IMR-90 (cell line): Measurements from ENCODE around the gene EGF. TPM values are rescaled to one million over a fixed set of nuclear protein-coding genes. Genes with fewer than 3 reads are reported as not detected.

Experiments used
- ATAC-seq: fragments of 200-7000 bp; cut with Tn5 transposase; 2 replicates; pipeline ENCODE4 v1.9.1; 2020; ENCODE audit warnings: low read depth, mild to moderate bottlenecking, moderate library complexity
- BruUV-seq: library from RNA; stranded (reverse); fragments of 400-500 nt; replicated peaks from 2 replicates; lab custom pipeline; 2021; lab: Mats Ljungman, UMichigan
- CTCF ChIA-PET: fragments of 300-600 bp; formaldehyde crosslinking; extraction: SDS; loops from one replicate; lab custom pipeline; 2021; ENCODE audit warnings: antibody characterized with exemption; lab: Yijun Ruan, JAX
- POLR2A ChIA-PET: fragments of 300-600 bp; sonication (Branson Sonifier 250); formaldehyde crosslinking; loops from one replicate; lab custom pipeline; 2022; ENCODE audit warnings: antibody characterized with exemption; ENCODE audit not compliant: unreplicated experiment; lab: Charles Lee
- DNase-seq: peaks from one replicate; pipeline ENCODE4 v3.0.0; 2013
- H2AFZ ChIP-seq: replicated peaks from 2 replicates; pipeline ENCODE3; 2013; ENCODE audit warnings: low read length, mild to moderate bottlenecking; ENCODE audit not compliant: poor library complexity
- H2AK5ac ChIP-seq: 2 replicates; pipeline ENCODE4 v1.6.1; 2013; ENCODE audit warnings: low read depth, low read length, inconsistent platforms
- H2AK9ac ChIP-seq: replicated peaks from 2 replicates; pipeline ENCODE3; 2013; ENCODE audit warnings: mild to moderate bottlenecking, low read depth, low read length, moderate library complexity; ENCODE audit not compliant: poor library complexity
- H2BK120ac ChIP-seq: 2 replicates; pipeline ENCODE4 v1.6.1; 2013; ENCODE audit warnings: low read depth, low read length, inconsistent platforms
- H2BK15ac ChIP-seq: 3 replicates; pipeline ENCODE4 v1.6.1; 2013; ENCODE audit warnings: low read depth, low read length, inconsistent platforms
- H2BK20ac ChIP-seq: 2 replicates; pipeline ENCODE4 v1.6.1; 2013; ENCODE audit warnings: low read depth, mild to moderate bottlenecking, inconsistent platforms, low read length, moderate library complexity
- H2BK5ac ChIP-seq: 2 replicates; pipeline ENCODE4 v1.6.1; 2013; ENCODE audit warnings: mild to moderate bottlenecking, low read depth, low read length, inconsistent platforms; ENCODE audit not compliant: poor library complexity, severe bottlenecking
- H3K14ac ChIP-seq: replicated peaks from 2 replicates; pipeline ENCODE4 v1.6.1; 2013; ENCODE audit warnings: low read depth, low read length, inconsistent platforms
- H3K18ac ChIP-seq: 2 replicates; pipeline ENCODE4 v1.6.1; 2013; ENCODE audit warnings: low read depth, low read length, control low read depth
- H3K23ac ChIP-seq: 2 replicates; pipeline ENCODE4 v1.6.1; 2013; ENCODE audit warnings: low read depth, low read length, inconsistent platforms
- H3K27ac ChIP-seq: 2 replicates; pipeline ENCODE4 v1.5.1; 2013; ENCODE audit warnings: mild to moderate bottlenecking, control low read depth, low read length; ENCODE audit not compliant: insufficient read depth
- H3K27me3 ChIP-seq: 2 replicates; pipeline ENCODE4 v1.6.1; 2013; ENCODE audit warnings: low read length; ENCODE audit not compliant: control insufficient read depth, insufficient read depth
- H3K36me3 ChIP-seq: 2 replicates; pipeline ENCODE4 v1.6.1; 2013; ENCODE audit warnings: low read length, mixed read lengths; ENCODE audit not compliant: control insufficient read depth, insufficient read depth
- H3K4ac ChIP-seq: 2 replicates; pipeline ENCODE4 v1.6.1; 2013; ENCODE audit warnings: low read depth, low read length, inconsistent platforms
- H3K4me1 ChIP-seq: 2 replicates; pipeline ENCODE4 v1.6.1; 2013; ENCODE audit warnings: low read length, mixed read lengths; ENCODE audit not compliant: control insufficient read depth, insufficient read depth
- H3K4me2 ChIP-seq: 2 replicates; pipeline ENCODE4 v1.6.1; 2013; ENCODE audit warnings: low read depth, mild to moderate bottlenecking, control low read depth, low read length, moderate library complexity
- H3K4me3 ChIP-seq: 2 replicates; pipeline ENCODE4 v1.5.1; 2013; ENCODE audit warnings: low read depth, mild to moderate bottlenecking, control low read depth, low read length, moderate library complexity; ENCODE audit not compliant: insufficient read depth
- H3K56ac ChIP-seq: 2 replicates; pipeline ENCODE4 v1.6.1; 2013; ENCODE audit warnings: low read length, inconsistent platforms; ENCODE audit not compliant: insufficient read depth; ENCODE audit errors: extremely low read depth
- H3K79me1 ChIP-seq, 2 experiments: 2 replicates each; pipeline ENCODE4 v1.6.1; 2013; ENCODE audit warnings: low read length in 2 of 2, inconsistent platforms in 1 of 2, low read depth in 1 of 2
- H3K9ac ChIP-seq: 2 replicates; pipeline ENCODE4 v1.6.1; 2013; ENCODE audit warnings: low read depth, low read length, control low read depth
- H3K9me1 ChIP-seq: 2 replicates; pipeline ENCODE4 v1.6.1; 2013; ENCODE audit warnings: low read length, inconsistent platforms; ENCODE audit not compliant: insufficient read depth
- H3K9me3 ChIP-seq: 2 replicates; pipeline ENCODE4 v1.6.1; 2013; ENCODE audit warnings: low read length; ENCODE audit not compliant: control insufficient read depth, insufficient read depth
- H4K20me1 ChIP-seq: 2 replicates; pipeline ENCODE4 v1.6.1; 2013; ENCODE audit warnings: low read length, inconsistent platforms; ENCODE audit not compliant: insufficient read depth
- H4K5ac ChIP-seq: 2 replicates; pipeline ENCODE4 v1.6.1; 2013; ENCODE audit warnings: mild to moderate bottlenecking, low read depth, low read length, control low read depth
- H4K8ac ChIP-seq, 2 experiments: 2 replicates each; pipeline ENCODE4 v1.6.1; 2013; ENCODE audit warnings: low read depth in 2 of 2, low read length in 2 of 2, control low read depth in 1 of 2, inconsistent platforms in 1 of 2
- H4K91ac ChIP-seq: 2 replicates; pipeline ENCODE4 v1.6.1; 2013; ENCODE audit warnings: low read depth, low read length, inconsistent platforms; ENCODE audit not compliant: insufficient read depth
- CEBPB ChIP-seq: IDR thresholded peaks from 2 replicates; pipeline ENCODE4 v1.6.1; 2012; ENCODE audit warnings: low read depth, low read length, improper control_type of control experiment
- MAFK ChIP-seq: IDR thresholded peaks from 2 replicates; pipeline ENCODE4 v1.6.1; 2012; ENCODE audit warnings: low read depth, low read length, improper control_type of control experiment
- RFX5 ChIP-seq: IDR thresholded peaks from 2 replicates; pipeline ENCODE4 v1.8.0; 2012; ENCODE audit warnings: low read depth, mild to moderate bottlenecking, low read length, moderate library complexity
- WGBS, 2 experiments: methylation state at CpG; one replicate each; pipeline versions ENCODE4 v1.1.5 to v1.1.7; 2013; ENCODE audit warnings: missing lambda C conversion rate in 2 of 2; ENCODE audit not compliant: insufficient read length in 1 of 2; ENCODE audit errors: extremely low coverage in 2 of 2; 5-methylcytosine and 5-hydroxymethylcytosine counted together
- dilution Hi-C: fragments of 300-500 bp; cut with HindIII; formaldehyde crosslinking; loops from one replicate; pipeline ENCODE4 v1.14.3; 2018; ENCODE audit warnings: low sequenced_read_pairs; ENCODE audit not compliant: unreplicated experiment
- in situ Hi-C: fragments of 300-500 bp; cut with MboI; formaldehyde crosslinking; loops from 3 replicates; pipeline ENCODE4 v1.14.3; 2019; ENCODE audit warnings: low sequenced_read_pairs, inconsistent platforms, mixed read lengths
- intact Hi-C: fragments of 100-400 bp; cut with micrococcal nuclease; formaldehyde crosslinking; loops from 2 replicates; pipeline ENCODE4 v1.10.0; 2022
- polyA plus RNA-seq, 3 experiments: library from polyadenylated mRNA; depleted of rRNA; stranded (reverse); fragments of >200 nt; gene quantifications; 2 replicates each; pipeline ENCODE4 v1.2.3, GENCODE V29; 2012; ENCODE audit warnings: low replicate concordance in 1 of 3
- total RNA-seq: library from RNA; depleted of rRNA; stranded (reverse); fragments of >200 nt; gene quantifications from 2 replicates; pipeline ENCODE4 v1.2.3, GENCODE V29; 2012

The EGF gene
- total and polyA plus RNA-seq, 2 of the 4 experiments (the other 2 are of a cell fraction) = 1.7 to 2.2 TPM

GRCh38 chr4:110022457-110022856 is 109.8 kb downstream of the EGF start:
- in situ Hi-C loops = loop anchor here (25.0 kb wide), 1 partner anchor 290 kb away; no protein-coding TSS in a partner anchor
- Histone ChIP-seq H2AK9ac (no peak overlapping the region), H3K9ac (no peak overlapping the region), H2BK120ac (no peak overlapping the region), H3K27me3 (no peaks in the 10 kb centered on the region; the same call in 1 of the 2 replicates), H2AK5ac (no peak overlapping the region), H3K4me2 (no peak overlapping the region), H3K14ac (no peak overlapping the region), H4K20me1 (no peaks in the 10 kb centered on the region), H3K36me3 (no peaks in the 10 kb centered on the region), H3K27ac (no peak overlapping the region), H2BK5ac (no peak overlapping the region), H3K9me1 (no peaks in the 10 kb centered on the region), H2AFZ (no peak overlapping the region), H3K4ac (no peak overlapping the region), H2BK15ac (no peak overlapping the region), H3K4me1 (no peaks in the 10 kb centered on the region), H3K4me3 (no peak overlapping the region), H3K9me3 (no peaks in the 10 kb centered on the region), H4K8ac (no peak overlapping the region), H4K91ac (no peak overlapping the region), H2BK20ac (no peak overlapping the region), H4K5ac (no peak overlapping the region), H3K18ac (no peak overlapping the region), H3K56ac (no peak overlapping the region), H3K23ac (no peak overlapping the region), H3K79me1 (no peaks in the 10 kb centered on the region)
- 90% methylated on average over 2 of the region's 4 CpGs; no CpG with 5 or more reads in 1 of the 2 experiments for WGBS, 2 experiments
- no peak for TF ChIP-seq RFX5
- TF ChIP-seq MAFK = 0 out of 2 replicates have a peak, but pooled peaks have one; percentile 5
- no peak for TF ChIP-seq CEBPB
- intact Hi-C loops = no loop called here
- DNase-seq (no peak), ATAC-seq (no peak)
- no TSS peak for BruUV-seq
- CTCF ChIA-PET = interaction anchor here (1.0 kb wide), 1 partner anchor 16 kb away, joined by 4 read pairs; no protein-coding TSS in a partner anchor
- POLR2A ChIA-PET = no interaction called here
- dilution Hi-C loops = no loop called here
